Astrocyte (in vitro differentiated cells and primary cell): Measurements from ENCODE around the gene ORC3. TPM values are rescaled to one million over a fixed set of nuclear protein-coding genes. Genes with fewer than 3 reads are reported as not detected.

ENCODE experiments used
- DNase-seq: peaks from one replicate; pipeline ENCODE4 v3.0.0-alpha.2; 2010; ENCODE audit warnings: low read depth
- FAIRE-seq: peaks from 2 replicates; lab custom pipeline; 2011; peaks lifted over from hg19 to GRCh38; lab: Jason Lieb, UNC
- H2AFZ ChIP-seq: 2 replicates; pipeline ENCODE4 v1.6.0; 2012; ENCODE audit warnings: low read depth, low read length, inconsistent platforms
- H3K27ac ChIP-seq: 2 replicates; pipeline ENCODE4 v1.5.1; 2011; ENCODE audit warnings: low read depth, low read length, inconsistent platforms
- H3K27me3 ChIP-seq: 2 replicates; pipeline ENCODE4 v1.6.0; 2011; ENCODE audit warnings: low read length, inconsistent platforms; ENCODE audit not compliant: insufficient read depth
- H3K36me3 ChIP-seq: 2 replicates; pipeline ENCODE4 v1.5.1; 2011; ENCODE audit warnings: low read length, inconsistent platforms; ENCODE audit not compliant: insufficient read depth
- H3K4me1 ChIP-seq: 2 replicates; pipeline ENCODE4 v1.5.1; 2011; ENCODE audit warnings: low read length, inconsistent platforms; ENCODE audit not compliant: insufficient read depth
- H3K4me2 ChIP-seq: 2 replicates; pipeline ENCODE4 v1.6.0; 2012; ENCODE audit warnings: low read length, inconsistent platforms
- H3K4me3 ChIP-seq: 2 replicates; pipeline ENCODE4 v1.5.1; 2011; ENCODE audit warnings: low read depth, mild to moderate bottlenecking, low read length, inconsistent platforms; ENCODE audit not compliant: insufficient read depth
- H3K79me2 ChIP-seq: 2 replicates; pipeline ENCODE4 v1.6.0; 2012; ENCODE audit warnings: mild to moderate bottlenecking, low read length, inconsistent platforms; ENCODE audit not compliant: insufficient read depth
- H3K9ac ChIP-seq: 2 replicates; pipeline ENCODE4 v1.6.0; 2012; ENCODE audit warnings: mild to moderate bottlenecking, low read length, inconsistent platforms
- H3K9me3 ChIP-seq: 2 replicates; pipeline ENCODE4 v1.5.1; 2012; ENCODE audit warnings: low read depth, mild to moderate bottlenecking, low read length, inconsistent platforms; ENCODE audit not compliant: insufficient read depth
- H4K20me1 ChIP-seq: 2 replicates; pipeline ENCODE4 v1.6.0; 2012; ENCODE audit warnings: low read length, inconsistent platforms; ENCODE audit not compliant: insufficient read depth
- H3K27ac Mint-ChIP-seq: one replicate; pipeline ENCODE4 v1.8.0; 2021; ENCODE audit warnings: mild to moderate bottlenecking, mixed read lengths; ENCODE audit not compliant: unreplicated experiment
- H3K27me3 Mint-ChIP-seq: one replicate; pipeline ENCODE4 v1.8.0; 2021; ENCODE audit warnings: low read depth, mixed read lengths; ENCODE audit not compliant: unreplicated experiment
- H3K36me3 Mint-ChIP-seq: one replicate; pipeline ENCODE4 v1.8.0; 2021; ENCODE audit warnings: low read depth, mixed read lengths; ENCODE audit not compliant: unreplicated experiment
- H3K4me1 Mint-ChIP-seq: one replicate; pipeline ENCODE4 v1.8.0; 2021; ENCODE audit warnings: low read depth, mixed read lengths; ENCODE audit not compliant: unreplicated experiment
- H3K4me3 Mint-ChIP-seq: one replicate; pipeline ENCODE4 v1.8.0; 2021; ENCODE audit warnings: mild to moderate bottlenecking, moderate library complexity, mixed read lengths; ENCODE audit not compliant: unreplicated experiment
- H3K9me3 Mint-ChIP-seq: one replicate; pipeline ENCODE4 v1.8.0; 2021; ENCODE audit warnings: mild to moderate bottlenecking, mixed read lengths; ENCODE audit not compliant: unreplicated experiment
- EZH2 ChIP-seq: IDR thresholded peaks from 2 replicates; pipeline ENCODE4 v1.6.1; 2012; ENCODE audit warnings: mild to moderate bottlenecking, low read length, inconsistent platforms; ENCODE audit not compliant: insufficient read depth
- total RNA-seq: library from RNA; stranded (reverse); gene quantifications from 2 replicates; pipeline ENCODE4 v1.2.1, GENCODE V29; 2021
- TF ChIP-seq, protein P1 (sequence below): IDR thresholded peaks from 2 replicates; pipeline ENCODE4 v1.5.1; 2011; ENCODE audit warnings: low read depth, mild to moderate bottlenecking, inconsistent platforms, low read length, moderate library complexity; ENCODE audit not compliant: insufficient read depth

The ORC3 gene
- total RNA-seq, 1 donor from 2014 or later: 23.1 TPM

DNA sequence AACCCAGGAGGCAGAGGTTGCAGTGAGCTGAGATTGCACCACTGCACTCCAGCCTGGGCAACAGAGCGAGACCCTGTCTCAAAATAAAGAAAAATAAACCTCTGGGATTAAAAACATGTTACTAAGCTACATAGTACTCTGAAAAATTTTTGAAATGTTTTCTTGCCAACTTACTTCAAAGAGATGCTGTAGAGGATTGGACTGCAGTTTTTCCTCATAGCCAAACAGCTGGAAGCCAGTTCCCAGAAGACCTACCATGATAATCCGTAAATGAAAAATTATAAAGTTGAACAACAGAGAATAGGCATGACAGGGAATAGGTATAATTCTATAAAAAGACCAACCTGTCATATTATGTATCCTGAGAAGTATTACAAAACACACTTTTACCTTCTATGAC, 48.2 kb upstream of the ORC3 start:
- Histone ChIP-seq H3K36me3 (peaks cover 44% of the 10 kb centered on the region), H4K20me1 (peaks cover 6% of the 10 kb centered on the region), H3K4me2 (no peak overlapping the region), H3K4me3 (no peak overlapping the region), H3K27me3 (no peaks in the 10 kb centered on the region), H2AFZ (no peak overlapping the region), H3K9ac (no peak overlapping the region), H3K79me2 (no peaks in the 10 kb centered on the region), H3K27ac (no peak overlapping the region), H3K9me3 (peaks cover 4% of the 10 kb centered on the region), H3K4me1 (no peaks in the 10 kb centered on the region)
- TF ChIP-seq EZH2: no peak
- TF ChIP-seq, protein P1, sequence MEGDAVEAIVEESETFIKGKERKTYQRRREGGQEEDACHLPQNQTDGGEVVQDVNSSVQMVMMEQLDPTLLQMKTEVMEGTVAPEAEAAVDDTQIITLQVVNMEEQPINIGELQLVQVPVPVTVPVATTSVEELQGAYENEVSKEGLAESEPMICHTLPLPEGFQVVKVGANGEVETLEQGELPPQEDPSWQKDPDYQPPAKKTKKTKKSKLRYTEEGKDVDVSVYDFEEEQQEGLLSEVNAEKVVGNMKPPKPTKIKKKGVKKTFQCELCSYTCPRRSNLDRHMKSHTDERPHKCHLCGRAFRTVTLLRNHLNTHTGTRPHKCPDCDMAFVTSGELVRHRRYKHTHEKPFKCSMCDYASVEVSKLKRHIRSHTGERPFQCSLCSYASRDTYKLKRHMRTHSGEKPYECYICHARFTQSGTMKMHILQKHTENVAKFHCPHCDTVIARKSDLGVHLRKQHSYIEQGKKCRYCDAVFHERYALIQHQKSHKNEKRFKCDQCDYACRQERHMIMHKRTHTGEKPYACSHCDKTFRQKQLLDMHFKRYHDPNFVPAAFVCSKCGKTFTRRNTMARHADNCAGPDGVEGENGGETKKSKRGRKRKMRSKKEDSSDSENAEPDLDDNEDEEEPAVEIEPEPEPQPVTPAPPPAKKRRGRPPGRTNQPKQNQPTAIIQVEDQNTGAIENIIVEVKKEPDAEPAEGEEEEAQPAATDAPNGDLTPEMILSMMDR: no peak
- Mint-ChIP-seq H3K4me3 (no peak overlapping the region), H3K27me3 (no peaks in the 10 kb centered on the region), H3K27ac (no peak overlapping the region), H3K36me3 (peaks cover 31% of the 10 kb centered on the region), H3K9me3 (peaks cover 4% of the 10 kb centered on the region), H3K4me1 (no peaks in the 10 kb centered on the region)
- FAIRE-seq: no peak
- DNase-seq: no peak

DNA sequence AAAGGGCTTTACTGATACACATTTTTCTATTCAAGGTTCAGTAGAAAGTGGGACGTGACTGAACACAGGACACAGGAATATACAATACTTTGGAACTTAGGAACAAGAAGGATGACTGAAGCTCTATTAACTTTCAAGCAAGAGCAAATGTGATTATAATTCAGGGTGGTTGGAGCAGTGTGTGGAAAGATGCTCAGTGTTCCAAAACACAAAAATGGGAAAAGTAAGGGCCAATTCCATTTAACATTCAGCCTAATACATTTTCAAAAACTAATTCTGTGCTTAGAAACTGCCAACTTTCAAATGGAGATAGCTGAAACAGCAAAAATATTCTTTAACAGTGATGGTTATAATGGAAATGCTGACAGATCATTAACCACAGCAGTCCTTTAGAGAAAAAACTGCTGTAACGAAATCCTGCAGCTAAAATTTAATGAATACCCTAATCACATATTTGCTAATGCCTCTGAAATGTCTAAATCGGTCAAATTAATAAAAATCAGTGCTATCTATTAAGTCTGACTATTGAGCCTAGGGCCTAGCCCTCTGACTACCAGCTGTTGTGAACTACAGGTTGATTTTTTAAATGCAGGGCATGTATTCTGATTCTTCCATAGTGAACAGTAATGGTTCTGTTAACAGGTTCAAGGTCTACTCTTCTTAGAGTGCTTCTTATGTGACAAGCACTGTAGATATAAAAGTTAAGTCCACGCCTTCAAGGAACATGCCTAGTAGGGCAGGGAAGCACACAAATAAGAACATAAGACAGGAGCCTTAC, 46.0 kb upstream of the ORC3 start:
- TF ChIP-seq, protein P1: no peak
- TF ChIP-seq EZH2: no peak
- no peak overlapping the region for H3K4me3 Mint-ChIP-seq

DNA sequence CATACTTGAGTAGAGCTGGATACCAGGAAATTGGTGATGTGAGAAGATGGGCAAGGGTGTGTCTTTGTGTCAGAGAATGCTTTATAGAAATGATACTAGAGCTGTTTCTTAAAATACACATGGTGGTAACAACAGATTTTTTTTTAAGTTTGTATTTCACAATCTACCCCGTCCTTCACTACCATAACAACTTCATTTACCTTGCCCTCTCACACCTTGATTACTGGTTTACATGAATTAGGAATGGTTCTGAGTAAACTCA, 45.5 kb upstream of the ORC3 start:
- no peak for TF ChIP-seq EZH2
- TF ChIP-seq, protein P1: no peak
- Histone ChIP-seq H3K4me2 (no peak overlapping the region), H4K20me1 (peaks cover 6% of the 10 kb centered on the region), H3K9ac (no peak overlapping the region), H3K36me3 (peaks cover 42% of the 10 kb centered on the region), H3K27me3 (no peaks in the 10 kb centered on the region), H3K4me3 (no peak overlapping the region), H3K79me2 (no peaks in the 10 kb centered on the region), H2AFZ (no peak overlapping the region), H3K9me3 (peaks cover 1% of the 10 kb centered on the region), H3K27ac (no peak overlapping the region), H3K4me1 (no peaks in the 10 kb centered on the region)
- FAIRE-seq (no peak), DNase-seq (no peak)
- Mint-ChIP-seq H3K4me1 (no peaks in the 10 kb centered on the region), H3K9me3 (peaks cover 4% of the 10 kb centered on the region), H3K27me3 (no peaks in the 10 kb centered on the region), H3K36me3 (peaks cover 27% of the 10 kb centered on the region), H3K27ac (no peak overlapping the region), H3K4me3 (no peak overlapping the region)

More for the DNA sequence above, 46.0 kb upstream of the ORC3 start:
- Histone ChIP-seq H3K36me3 (peaks cover 47% of the 10 kb centered on the region), H3K9me3 (peaks cover 4% of the 10 kb centered on the region), H2AFZ (no peak overlapping the region), H3K4me2 (no peak overlapping the region), H3K27ac (no peak overlapping the region), H3K79me2 (no peaks in the 10 kb centered on the region), H4K20me1 (peaks cover 6% of the 10 kb centered on the region), H3K4me3 (no peak overlapping the region), H3K9ac (no peak overlapping the region), H3K4me1 (no peaks in the 10 kb centered on the region), H3K27me3 (no peaks in the 10 kb centered on the region)
- DNase-seq: no peak
- Mint-ChIP-seq H3K9me3 (peaks cover 4% of the 10 kb centered on the region), H3K27me3 (no peaks in the 10 kb centered on the region), H3K27ac (no peak overlapping the region), H3K36me3 (peaks cover 31% of the 10 kb centered on the region), H3K4me1 (no peaks in the 10 kb centered on the region)
- peak; percentile 49 for FAIRE-seq
